ENCODE data around the gene MYO1E. TPM values are rescaled to one million over a fixed set of nuclear protein-coding genes. Genes with fewer than 3 reads are reported as not detected.

Gene MYO1E
- total and polyA plus RNA-seq, 2 donors from 2014 or later: 41.9 to 198 TPM

GRCh38 chr15:59379531-59379930 is 6.9 kb upstream of the MYO1E start:
- H3K9me3 ChIP-seq (ENCODE audit: control insufficient read depth in 2 of 3, insufficient read depth in 1 of 3, low read length in 3 of 3): no peaks in the 10 kb centered on the region
- DNase-seq: no peak
- intact Hi-C loops (cut with DNase I): no loop called here
- no peak overlapping the region for H3K4me3 ChIP-seq (ENCODE audit: low read length in 3 of 3)
- H3K27me3 ChIP-seq (ENCODE audit: control insufficient read depth, insufficient read depth, low read length): no peaks in the 10 kb centered on the region
- H3K27ac ChIP-seq (ENCODE audit: low read depth in 2 of 2, low read length in 2 of 2): no peak overlapping the region
- FAIRE-seq: no peak
- TF ChIP-seq CTCF (IDR thresholded peaks at IDR 0.05; ENCODE audit: borderline replicate concordance, extremely low read depth, insufficient read depth): no peak
- H3K4me1 ChIP-seq (ENCODE audit: control insufficient read depth in 2 of 3, insufficient read depth in 2 of 3, low read depth in 1 of 3, low read length in 3 of 3): no peaks in the 10 kb centered on the region
- H3K9ac ChIP-seq (ENCODE audit: low read length in 3 of 3): no peak overlapping the region
- H3K36me3 ChIP-seq (ENCODE audit: control insufficient read depth in 2 of 3, insufficient read depth in 3 of 3, low read length in 3 of 3): peaks cover 0 to 3% (median 0%) of the 10 kb centered on the region in 3 donors

- no peak for TF ChIP-seq CTCF (IDR thresholded peaks at IDR 0.05; ENCODE audit: borderline replicate concordance, extremely low read depth, insufficient read depth)
- no peak overlapping the region for H3K4me3 ChIP-seq (ENCODE audit: low read length in 3 of 3)
- no peak overlapping the region for H3K9ac ChIP-seq (ENCODE audit: low read length in 3 of 3)
- DNase-seq (no peak), FAIRE-seq (no peak)
- no peaks in the 10 kb centered on the region for H3K4me1 ChIP-seq (ENCODE audit: control insufficient read depth in 2 of 3, insufficient read depth in 2 of 3, low read depth in 1 of 3, low read length in 3 of 3)
- H3K27me3 ChIP-seq (ENCODE audit: control insufficient read depth, insufficient read depth, low read length): no peaks in the 10 kb centered on the region
- H3K9me3 ChIP-seq (ENCODE audit: control insufficient read depth in 2 of 3, insufficient read depth in 1 of 3, low read length in 3 of 3): no peaks in the 10 kb centered on the region
- H3K27ac ChIP-seq (ENCODE audit: low read depth in 2 of 2, low read length in 2 of 2): no peak overlapping the region
- intact Hi-C loops (cut with DNase I): no loop called here
- H3K36me3 ChIP-seq (ENCODE audit: control insufficient read depth in 2 of 3, insufficient read depth in 3 of 3, low read length in 3 of 3): peaks cover 0 to 3% (median 0%) of the 10 kb centered on the region in 3 donors
These were observed 6.2 kb upstream of the MYO1E start for GRCh38 chr15:59378855-59379254.

DNA sequence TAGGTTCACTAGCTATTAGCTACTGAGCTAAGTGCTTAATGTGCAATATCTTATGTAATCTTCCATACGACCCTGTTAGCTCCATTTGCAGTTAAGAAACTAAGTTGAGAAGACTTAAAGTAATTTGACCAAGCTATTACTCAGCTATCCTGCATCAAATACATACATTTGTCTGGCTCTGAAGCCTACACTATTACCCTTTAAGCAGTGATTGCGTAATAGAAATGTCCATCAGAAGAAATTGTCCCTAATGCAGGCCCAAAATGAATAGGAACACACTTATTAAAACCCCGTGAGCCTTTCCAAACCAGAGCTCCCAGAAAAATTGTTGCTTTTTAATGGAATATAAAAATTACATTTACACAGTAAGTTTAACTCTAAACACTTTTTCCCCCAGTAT is 5.3 kb upstream of the MYO1E start:
- Histone ChIP-seq H3K4me1 (ENCODE audit: control insufficient read depth in 2 of 3, insufficient read depth in 2 of 3, low read depth in 1 of 3, low read length in 3 of 3) (no peaks in the 10 kb centered on the region), H3K36me3 (ENCODE audit: control insufficient read depth in 2 of 3, insufficient read depth in 3 of 3, low read length in 3 of 3) (peaks cover 0 to 3% (median 0%) of the 10 kb centered on the region in 3 donors), H3K4me3 (ENCODE audit: low read length in 3 of 3) (no peak overlapping the region), H3K9me3 (ENCODE audit: control insufficient read depth in 2 of 3, insufficient read depth in 1 of 3, low read length in 3 of 3) (no peaks in the 10 kb centered on the region), H3K9ac (ENCODE audit: low read length in 3 of 3) (no peak overlapping the region), H3K27me3 (ENCODE audit: control insufficient read depth, insufficient read depth, low read length) (no peaks in the 10 kb centered on the region), H3K27ac (ENCODE audit: low read depth in 2 of 2, low read length in 2 of 2) (no peak overlapping the region)
- no peak for FAIRE-seq
- intact Hi-C loops (cut with DNase I): no loop called here
- no peak for DNase-seq
- TF ChIP-seq CTCF (IDR thresholded peaks at IDR 0.05; ENCODE audit: borderline replicate concordance, extremely low read depth, insufficient read depth): no peak

DNA sequence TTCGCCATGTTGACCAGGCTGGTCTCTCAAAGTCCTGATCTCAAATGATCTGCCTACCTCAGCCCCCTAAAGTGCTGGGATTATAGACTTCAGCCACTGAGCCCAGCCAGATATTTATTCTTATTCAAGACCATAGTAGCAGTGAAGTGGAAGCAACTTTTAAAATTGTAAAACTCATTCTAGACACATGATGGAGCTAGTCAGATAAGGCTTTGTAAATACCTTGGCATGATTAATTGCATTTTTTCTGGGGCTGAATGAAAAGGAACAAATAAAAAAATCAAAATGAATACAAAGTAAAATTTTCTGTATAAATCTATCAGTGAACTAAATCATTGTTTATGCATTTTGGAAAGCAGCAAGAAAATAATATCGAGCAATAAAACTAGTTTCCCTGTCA is 4.1 kb upstream of the MYO1E start:
- Histone ChIP-seq H3K4me1 (ENCODE audit: control insufficient read depth in 2 of 3, insufficient read depth in 2 of 3, low read depth in 1 of 3, low read length in 3 of 3) (no peaks in the 10 kb centered on the region), H3K36me3 (ENCODE audit: control insufficient read depth in 2 of 3, insufficient read depth in 3 of 3, low read length in 3 of 3) (peaks cover 0 to under 1% (median 0%) of the 10 kb centered on the region in 3 donors), H3K9ac (ENCODE audit: low read length in 3 of 3) (no peak overlapping the region), H3K27ac (ENCODE audit: low read depth in 2 of 2, low read length in 2 of 2) (no peak overlapping the region), H3K27me3 (ENCODE audit: control insufficient read depth, insufficient read depth, low read length) (no peaks in the 10 kb centered on the region), H3K9me3 (ENCODE audit: control insufficient read depth in 2 of 3, insufficient read depth in 1 of 3, low read length in 3 of 3) (no peaks in the 10 kb centered on the region), H3K4me3 (ENCODE audit: low read length in 3 of 3) (no peak overlapping the region)
- peak; percentile 11 for FAIRE-seq
- intact Hi-C loops (cut with DNase I): no loop called here
- TF ChIP-seq CTCF (IDR thresholded peaks at IDR 0.05; ENCODE audit: borderline replicate concordance, extremely low read depth, insufficient read depth): no peak
- DNase-seq: no peak

Measured in kidney (tissue), 14 donors.